NCI-H345 (cell line): ENCODE data around the gene SREBF1.
"Not testable (repeated sequence)": the region's sequence is repeated elsewhere in the genome, so short reads cannot be mapped to it uniquely, and the experiment has no call there.

Experiments
- DNase-seq: peaks from one replicate; lab custom pipeline; 2025; lab: John Stamatoyannopoulos, UW

Gene SREBF1

GRCh38 chr17:17811381-17812210 lies 25.2 kb downstream of the SREBF1 start:
- no peak for DNase-seq

- no peak for DNase-seq
These were observed 25.9 kb downstream of the SREBF1 start for GRCh38 chr17:17810895-17811248.

- no peak for DNase-seq
These were observed 26.5 kb downstream of the SREBF1 start for GRCh38 chr17:17810084-17810894.

- DNase-seq: no peak
These were observed 27.2 kb downstream of the SREBF1 start for GRCh38 chr17:17809531-17810083.

GRCh38 chr17:17808706-17809432 lies 27.9 kb downstream of the SREBF1 start:
- no peak for DNase-seq

GRCh38 chr17:17808200-17808599 lies 28.6 kb downstream of the SREBF1 start:
- DNase-seq: not testable (repeated sequence)

GRCh38 chr17:17807440-17807839 lies 29.3 kb downstream of the SREBF1 start:
- no peak for DNase-seq

GRCh38 chr17:17806611-17807274 lies 30.0 kb downstream of the SREBF1 start:
- DNase-seq: no peak

- DNase-seq: no peak
These were observed 30.8 kb downstream of the SREBF1 start for GRCh38 chr17:17806035-17806434.

GRCh38 chr17:17805575-17805974 lies 31.2 kb downstream of the SREBF1 start:
- no peak for DNase-seq

GRCh38 chr17:17804007-17804406 lies 32.8 kb downstream of the SREBF1 start:
- no peak for DNase-seq

- DNase-seq: no peak
These were observed 34.8 kb downstream of the SREBF1 start for GRCh38 chr17:17801800-17802481.

GRCh38 chr17:17800504-17801021 lies 36.2 kb downstream of the SREBF1 start:
- no peak for DNase-seq

- no peak for DNase-seq
These were observed 38.1 kb downstream of the SREBF1 start for GRCh38 chr17:17798573-17799255.

- DNase-seq: no peak
These were observed 38.7 kb downstream of the SREBF1 start for GRCh38 chr17:17798010-17798556.

GRCh38 chr17:17797119-17797809 lies 39.5 kb downstream of the SREBF1 start:
- no peak for DNase-seq

GRCh38 chr17:17796787-17797061 lies 40.1 kb downstream of the SREBF1 start:
- no peak for DNase-seq

GRCh38 chr17:17795946-17796786 lies 40.6 kb downstream of the SREBF1 start:
- DNase-seq: no peak

- no peak for DNase-seq
These were observed 41.5 kb downstream of the SREBF1 start for GRCh38 chr17:17795296-17795695.
